ENCODE results near the gene ZNF839.

DNA sequence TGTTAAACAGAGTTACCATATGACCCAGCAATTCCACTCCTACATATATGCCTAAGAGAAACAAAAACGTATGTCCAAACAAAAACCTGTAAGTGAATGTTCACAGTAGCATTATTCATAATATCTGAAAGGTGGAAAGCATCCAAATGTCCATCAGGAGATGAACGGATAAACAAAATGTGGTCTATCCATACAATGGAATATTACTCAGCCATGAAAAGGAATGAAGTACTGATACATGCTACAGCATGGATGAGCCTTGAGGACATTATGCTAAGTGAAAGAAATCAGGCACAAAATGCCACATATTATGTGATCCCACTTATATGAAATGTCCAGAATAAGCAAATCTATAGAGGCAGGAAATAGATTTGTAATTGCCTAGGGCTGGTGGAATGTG, 31.4 kb upstream of the ZNF839 start:
- TF ChIP-seq, protein P1, sequence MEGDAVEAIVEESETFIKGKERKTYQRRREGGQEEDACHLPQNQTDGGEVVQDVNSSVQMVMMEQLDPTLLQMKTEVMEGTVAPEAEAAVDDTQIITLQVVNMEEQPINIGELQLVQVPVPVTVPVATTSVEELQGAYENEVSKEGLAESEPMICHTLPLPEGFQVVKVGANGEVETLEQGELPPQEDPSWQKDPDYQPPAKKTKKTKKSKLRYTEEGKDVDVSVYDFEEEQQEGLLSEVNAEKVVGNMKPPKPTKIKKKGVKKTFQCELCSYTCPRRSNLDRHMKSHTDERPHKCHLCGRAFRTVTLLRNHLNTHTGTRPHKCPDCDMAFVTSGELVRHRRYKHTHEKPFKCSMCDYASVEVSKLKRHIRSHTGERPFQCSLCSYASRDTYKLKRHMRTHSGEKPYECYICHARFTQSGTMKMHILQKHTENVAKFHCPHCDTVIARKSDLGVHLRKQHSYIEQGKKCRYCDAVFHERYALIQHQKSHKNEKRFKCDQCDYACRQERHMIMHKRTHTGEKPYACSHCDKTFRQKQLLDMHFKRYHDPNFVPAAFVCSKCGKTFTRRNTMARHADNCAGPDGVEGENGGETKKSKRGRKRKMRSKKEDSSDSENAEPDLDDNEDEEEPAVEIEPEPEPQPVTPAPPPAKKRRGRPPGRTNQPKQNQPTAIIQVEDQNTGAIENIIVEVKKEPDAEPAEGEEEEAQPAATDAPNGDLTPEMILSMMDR (conservative IDR thresholded peaks at IDR 0.05; ENCODE audit: low read length), result no peak
- no peak for TF ChIP-seq EZH2phosphoT487 (IDR thresholded peaks at IDR 0.05; ENCODE audit: borderline replicate concordance, low read depth, low read length)
